NT2/D1 (cell line): ENCODE data around the gene MAN1A1.

Experiments used
- SUZ12 ChIP-seq: IDR thresholded peaks from 2 replicates; pipeline ENCODE4 v1.6.1; 2011; ENCODE audit not compliant: insufficient read length, insufficient read depth; ENCODE audit errors: extremely low read depth
- YY1 ChIP-seq: IDR thresholded peaks from 2 replicates; pipeline ENCODE4 v1.6.1; 2011; ENCODE audit not compliant: insufficient read length, insufficient read depth
- ZNF274 ChIP-seq: IDR thresholded peaks from 2 replicates; pipeline ENCODE4 v1.6.1; 2011; ENCODE audit warnings: mild to moderate bottlenecking, low read depth, low read length

- TF ChIP-seq ZNF274 (no peak), YY1 (no peak), SUZ12 (no peak)
Observed at GRCh38 chr6:119184008-119184648, 165.4 kb downstream of the MAN1A1 start.
